ENCODE results near the gene DSCAML1.

DNA sequence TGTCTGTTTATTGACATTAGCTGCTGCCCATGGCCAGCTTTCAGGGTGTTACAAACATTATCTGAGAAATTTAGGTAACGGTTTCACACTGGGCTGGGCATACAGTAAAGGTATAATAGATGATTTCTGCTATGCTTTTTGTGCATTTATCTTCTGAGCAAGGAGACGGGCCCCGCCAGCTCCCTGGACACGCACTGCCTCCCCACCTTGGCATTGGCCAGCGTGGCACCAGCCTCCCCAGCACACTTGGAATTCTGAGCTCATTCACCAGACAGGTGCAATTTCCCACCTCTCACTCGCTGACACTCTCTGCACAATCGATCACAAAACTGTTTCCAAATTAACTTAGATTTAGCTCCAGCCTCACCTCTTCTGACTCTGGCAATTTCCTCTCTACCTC is 246.6 kb downstream of the DSCAML1 start:
- TF ChIP-seq POLR2A (IDR thresholded peaks at IDR 0.05), result no peak
- TF ChIP-seq, protein P1, sequence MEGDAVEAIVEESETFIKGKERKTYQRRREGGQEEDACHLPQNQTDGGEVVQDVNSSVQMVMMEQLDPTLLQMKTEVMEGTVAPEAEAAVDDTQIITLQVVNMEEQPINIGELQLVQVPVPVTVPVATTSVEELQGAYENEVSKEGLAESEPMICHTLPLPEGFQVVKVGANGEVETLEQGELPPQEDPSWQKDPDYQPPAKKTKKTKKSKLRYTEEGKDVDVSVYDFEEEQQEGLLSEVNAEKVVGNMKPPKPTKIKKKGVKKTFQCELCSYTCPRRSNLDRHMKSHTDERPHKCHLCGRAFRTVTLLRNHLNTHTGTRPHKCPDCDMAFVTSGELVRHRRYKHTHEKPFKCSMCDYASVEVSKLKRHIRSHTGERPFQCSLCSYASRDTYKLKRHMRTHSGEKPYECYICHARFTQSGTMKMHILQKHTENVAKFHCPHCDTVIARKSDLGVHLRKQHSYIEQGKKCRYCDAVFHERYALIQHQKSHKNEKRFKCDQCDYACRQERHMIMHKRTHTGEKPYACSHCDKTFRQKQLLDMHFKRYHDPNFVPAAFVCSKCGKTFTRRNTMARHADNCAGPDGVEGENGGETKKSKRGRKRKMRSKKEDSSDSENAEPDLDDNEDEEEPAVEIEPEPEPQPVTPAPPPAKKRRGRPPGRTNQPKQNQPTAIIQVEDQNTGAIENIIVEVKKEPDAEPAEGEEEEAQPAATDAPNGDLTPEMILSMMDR (IDR thresholded peaks at IDR 0.05), result no peak
